ENCODE results near the gene MAL.

Gene MAL
- total RNA-seq, result 2.9 to 23.0 (median 12.3) reads per million in 4 experiments

GRCh38 chr2:95025406-95026319, at the start of gene MAL:
Gene MAL (plus strand): TSS chr2:95025708. CDS start chr2:95025793, 85 bp downstream.
- peak; percentile 42 for DNase-seq

GRCh38 chr2:94977826-94978225, 47.7 kb upstream of the MAL start:
- DNase-seq, result no peak

GRCh38 chr2:94978917-94979316, 46.6 kb upstream of the MAL start:
- no peak for DNase-seq

- no peak for DNase-seq
Observed at GRCh38 chr2:94979406-94980375, 45.8 kb upstream of the MAL start.

- no peak for DNase-seq
Observed at GRCh38 chr2:94980406-94980805, 45.1 kb upstream of the MAL start.

GRCh38 chr2:94982156-94982555, 43.4 kb upstream of the MAL start:
- DNase-seq, result no peak

GRCh38 chr2:94982675-94983074, 42.8 kb upstream of the MAL start:
- DNase-seq, result no peak

GRCh38 chr2:94984964-94985575, 40.4 kb upstream of the MAL start:
- no peak for DNase-seq

GRCh38 chr2:94985636-94986035, 39.9 kb upstream of the MAL start:
- DNase-seq, result no peak

GRCh38 chr2:94986392-94986963, 39.0 kb upstream of the MAL start:
- DNase-seq, result no peak

GRCh38 chr2:94987074-94988020, 38.2 kb upstream of the MAL start:
- no peak for DNase-seq

GRCh38 chr2:94990956-94991355, 34.6 kb upstream of the MAL start:
- no peak for DNase-seq

GRCh38 chr2:94992360-94992759, 33.1 kb upstream of the MAL start:
- no peak for DNase-seq

- DNase-seq, result no peak
Observed at GRCh38 chr2:94993176-94994062, 32.1 kb upstream of the MAL start.

GRCh38 chr2:94994063-94994913, 31.2 kb upstream of the MAL start:
- DNase-seq, result no peak

GRCh38 chr2:94994914-94995552, 30.5 kb upstream of the MAL start:
- no peak for DNase-seq

GRCh38 chr2:94995553-94996304, 29.8 kb upstream of the MAL start:
- no peak for DNase-seq
